ENCODE results near the gene INSL3. TPM values are rescaled to one million over a fixed set of nuclear protein-coding genes. Genes with fewer than 3 reads are reported as not detected.

The INSL3 gene
- total and polyA plus RNA-seq, 4 donors: 0.22 TPM; not detected in 3

DNA sequence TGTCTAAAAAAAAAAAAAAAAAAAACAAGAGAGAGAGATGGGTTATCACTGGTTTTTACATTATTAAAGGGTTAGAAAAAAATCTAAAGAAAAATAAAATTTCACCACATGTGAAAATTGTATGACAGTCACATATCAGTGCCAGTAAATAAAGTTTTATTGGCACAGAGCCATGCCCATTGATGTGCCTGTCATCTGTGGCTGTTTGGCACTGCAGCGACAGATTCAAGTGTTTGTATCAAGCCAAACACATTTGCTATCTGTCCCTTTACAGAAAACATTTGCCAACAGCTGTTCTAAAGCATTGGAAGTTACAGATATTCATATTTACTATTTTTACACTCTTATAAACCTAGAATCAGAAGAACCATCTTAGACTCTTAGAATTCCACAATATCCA, 53.8 kb downstream of the INSL3 start:
- WGBS: 55% methylated on average over 1 of the region's 1 CpG
- H3K27ac ChIP-seq (ENCODE audit: low read depth in 1 of 2, low read length in 2 of 2): no peak overlapping the region
- no peaks in the 10 kb centered on the region for H3K36me3 ChIP-seq (ENCODE audit: control insufficient read depth in 4 of 4, insufficient read depth in 3 of 4, low read depth in 1 of 4, low read length in 3 of 4)
- no peak overlapping the region for H3K4me3 ChIP-seq (ENCODE audit: low read depth in 1 of 3, low read length in 3 of 3)
- no peak for TF ChIP-seq SP1 (IDR thresholded peaks at IDR 0.05)
- TF ChIP-seq JUND (IDR thresholded peaks at IDR 0.05): no peak
- no peak for TF ChIP-seq YY1 (IDR thresholded peaks at IDR 0.05)
- TF ChIP-seq, protein P1, sequence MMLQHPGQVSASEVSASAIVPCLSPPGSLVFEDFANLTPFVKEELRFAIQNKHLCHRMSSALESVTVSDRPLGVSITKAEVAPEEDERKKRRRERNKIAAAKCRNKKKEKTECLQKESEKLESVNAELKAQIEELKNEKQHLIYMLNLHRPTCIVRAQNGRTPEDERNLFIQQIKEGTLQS (IDR thresholded peaks at IDR 0.05): no peak
- TF ChIP-seq HNF4G (IDR thresholded peaks at IDR 0.05): no peak
- TF ChIP-seq, protein P2, sequence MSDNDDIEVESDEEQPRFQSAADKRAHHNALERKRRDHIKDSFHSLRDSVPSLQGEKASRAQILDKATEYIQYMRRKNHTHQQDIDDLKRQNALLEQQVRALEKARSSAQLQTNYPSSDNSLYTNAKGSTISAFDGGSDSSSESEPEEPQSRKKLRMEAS (IDR thresholded peaks at IDR 0.05): no peak
- no peak for TF ChIP-seq HNF4A (conservative IDR thresholded peaks at IDR 0.05)
- no peak for TF ChIP-seq RXRA (IDR thresholded peaks at IDR 0.05)
- TF ChIP-seq, protein P3, sequence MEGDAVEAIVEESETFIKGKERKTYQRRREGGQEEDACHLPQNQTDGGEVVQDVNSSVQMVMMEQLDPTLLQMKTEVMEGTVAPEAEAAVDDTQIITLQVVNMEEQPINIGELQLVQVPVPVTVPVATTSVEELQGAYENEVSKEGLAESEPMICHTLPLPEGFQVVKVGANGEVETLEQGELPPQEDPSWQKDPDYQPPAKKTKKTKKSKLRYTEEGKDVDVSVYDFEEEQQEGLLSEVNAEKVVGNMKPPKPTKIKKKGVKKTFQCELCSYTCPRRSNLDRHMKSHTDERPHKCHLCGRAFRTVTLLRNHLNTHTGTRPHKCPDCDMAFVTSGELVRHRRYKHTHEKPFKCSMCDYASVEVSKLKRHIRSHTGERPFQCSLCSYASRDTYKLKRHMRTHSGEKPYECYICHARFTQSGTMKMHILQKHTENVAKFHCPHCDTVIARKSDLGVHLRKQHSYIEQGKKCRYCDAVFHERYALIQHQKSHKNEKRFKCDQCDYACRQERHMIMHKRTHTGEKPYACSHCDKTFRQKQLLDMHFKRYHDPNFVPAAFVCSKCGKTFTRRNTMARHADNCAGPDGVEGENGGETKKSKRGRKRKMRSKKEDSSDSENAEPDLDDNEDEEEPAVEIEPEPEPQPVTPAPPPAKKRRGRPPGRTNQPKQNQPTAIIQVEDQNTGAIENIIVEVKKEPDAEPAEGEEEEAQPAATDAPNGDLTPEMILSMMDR (IDR thresholded peaks at IDR 0.05; ENCODE audit: low read depth, low read length, missing input control): no peak
- no peak for TF ChIP-seq FOXA2 (IDR thresholded peaks at IDR 0.05)
- no peak for TF ChIP-seq TAF1 (conservative IDR thresholded peaks at IDR 0.05)
- TF ChIP-seq FOXA1 (IDR thresholded peaks at IDR 0.05): no peak
- TF ChIP-seq EGR1 (IDR thresholded peaks at IDR 0.05; ENCODE audit: low read depth in 2 of 2): no peak
- no peak for TF ChIP-seq RAD21 (IDR thresholded peaks at IDR 0.05)
- no peak for TF ChIP-seq NR2F2 (IDR thresholded peaks at IDR 0.05)
- TF ChIP-seq, protein P4, sequence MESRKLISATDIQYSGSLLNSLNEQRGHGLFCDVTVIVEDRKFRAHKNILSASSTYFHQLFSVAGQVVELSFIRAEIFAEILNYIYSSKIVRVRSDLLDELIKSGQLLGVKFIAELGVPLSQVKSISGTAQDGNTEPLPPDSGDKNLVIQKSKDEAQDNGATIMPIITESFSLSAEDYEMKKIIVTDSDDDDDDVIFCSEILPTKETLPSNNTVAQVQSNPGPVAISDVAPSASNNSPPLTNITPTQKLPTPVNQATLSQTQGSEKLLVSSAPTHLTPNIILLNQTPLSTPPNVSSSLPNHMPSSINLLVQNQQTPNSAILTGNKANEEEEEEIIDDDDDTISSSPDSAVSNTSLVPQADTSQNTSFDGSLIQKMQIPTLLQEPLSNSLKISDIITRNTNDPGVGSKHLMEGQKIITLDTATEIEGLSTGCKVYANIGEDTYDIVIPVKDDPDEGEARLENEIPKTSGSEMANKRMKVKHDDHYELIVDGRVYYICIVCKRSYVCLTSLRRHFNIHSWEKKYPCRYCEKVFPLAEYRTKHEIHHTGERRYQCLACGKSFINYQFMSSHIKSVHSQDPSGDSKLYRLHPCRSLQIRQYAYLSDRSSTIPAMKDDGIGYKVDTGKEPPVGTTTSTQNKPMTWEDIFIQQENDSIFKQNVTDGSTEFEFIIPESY (IDR thresholded peaks at IDR 0.05): no peak
- TF ChIP-seq GABPA (IDR thresholded peaks at IDR 0.05 in 1 of 2, conservative IDR thresholded peaks at IDR 0.05 in 1 of 2): no peak
- TF ChIP-seq, protein P5, sequence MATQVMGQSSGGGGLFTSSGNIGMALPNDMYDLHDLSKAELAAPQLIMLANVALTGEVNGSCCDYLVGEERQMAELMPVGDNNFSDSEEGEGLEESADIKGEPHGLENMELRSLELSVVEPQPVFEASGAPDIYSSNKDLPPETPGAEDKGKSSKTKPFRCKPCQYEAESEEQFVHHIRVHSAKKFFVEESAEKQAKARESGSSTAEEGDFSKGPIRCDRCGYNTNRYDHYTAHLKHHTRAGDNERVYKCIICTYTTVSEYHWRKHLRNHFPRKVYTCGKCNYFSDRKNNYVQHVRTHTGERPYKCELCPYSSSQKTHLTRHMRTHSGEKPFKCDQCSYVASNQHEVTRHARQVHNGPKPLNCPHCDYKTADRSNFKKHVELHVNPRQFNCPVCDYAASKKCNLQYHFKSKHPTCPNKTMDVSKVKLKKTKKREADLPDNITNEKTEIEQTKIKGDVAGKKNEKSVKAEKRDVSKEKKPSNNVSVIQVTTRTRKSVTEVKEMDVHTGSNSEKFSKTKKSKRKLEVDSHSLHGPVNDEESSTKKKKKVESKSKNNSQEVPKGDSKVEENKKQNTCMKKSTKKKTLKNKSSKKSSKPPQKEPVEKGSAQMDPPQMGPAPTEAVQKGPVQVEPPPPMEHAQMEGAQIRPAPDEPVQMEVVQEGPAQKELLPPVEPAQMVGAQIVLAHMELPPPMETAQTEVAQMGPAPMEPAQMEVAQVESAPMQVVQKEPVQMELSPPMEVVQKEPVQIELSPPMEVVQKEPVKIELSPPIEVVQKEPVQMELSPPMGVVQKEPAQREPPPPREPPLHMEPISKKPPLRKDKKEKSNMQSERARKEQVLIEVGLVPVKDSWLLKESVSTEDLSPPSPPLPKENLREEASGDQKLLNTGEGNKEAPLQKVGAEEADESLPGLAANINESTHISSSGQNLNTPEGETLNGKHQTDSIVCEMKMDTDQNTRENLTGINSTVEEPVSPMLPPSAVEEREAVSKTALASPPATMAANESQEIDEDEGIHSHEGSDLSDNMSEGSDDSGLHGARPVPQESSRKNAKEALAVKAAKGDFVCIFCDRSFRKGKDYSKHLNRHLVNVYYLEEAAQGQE (IDR thresholded peaks at IDR 0.05): no peak
- H3K9me3 ChIP-seq (ENCODE audit: control insufficient read depth in 4 of 4, low read length in 3 of 4): no peaks in the 10 kb centered on the region
- H3K27me3 ChIP-seq (ENCODE audit: control insufficient read depth in 4 of 4, insufficient read depth in 4 of 4, low read length in 3 of 4): peaks cover 0 to 2% (median 0%) of the 10 kb centered on the region in 4 donors
- DNase-seq (ENCODE audit: low spot score): no peak
- H3K4me1 ChIP-seq (ENCODE audit: control insufficient read depth in 4 of 4, insufficient read depth in 4 of 4, low read length in 3 of 4): peaks cover 2 to 8% (median 5%) of the 10 kb centered on the region in 4 donors
- no peak overlapping the region for H3K9ac ChIP-seq (ENCODE audit: low read depth in 1 of 2, low read length in 2 of 2)

Measured in liver (tissue), 9 donors.